ENCODE results near the gene ZNF236.

GRCh38 chr18:76823161-76823538, 793 bp downstream of the ZNF236 start:
- TF ChIP-seq MAX (IDR thresholded peaks at IDR 0.05) (no peak), CEBPB (IDR thresholded peaks at IDR 0.05) (no peak)

Data from Ishikawa (cell line).